MCF 10A (cell line): ENCODE data around the gene WDR49. TPM values are rescaled to one million over a fixed set of nuclear protein-coding genes. Genes with fewer than 3 reads are reported as not detected.

ENCODE experiments used
- BruUV-seq: library from RNA; stranded (reverse); fragments of 400-500 nt; replicated peaks from 2 replicates; lab custom pipeline; 2021; lab: Mats Ljungman, UMichigan
- CTCF ChIA-PET: fragments of 300-600 bp; sonication (Branson Sonifier 250); formaldehyde crosslinking; extraction: SDS; loops from one replicate; lab custom pipeline; 2021; ENCODE audit warnings: antibody characterized with exemption, inconsistent platforms; lab: Yijun Ruan, JAX
- POLR2A ChIA-PET: fragments of 300-600, 350-650 bp; sonication (Branson Sonifier 250); formaldehyde crosslinking; extraction: SDS; loops from one replicate; lab custom pipeline; 2020; ENCODE audit warnings: antibody characterized with exemption, inconsistent platforms; lab: Yijun Ruan, JAX
- DNase-seq: peaks from one replicate; pipeline ENCODE4 v3.0.0-alpha.2; 2018; ENCODE audit not compliant: unreplicated experiment
- H3K27ac Mint-ChIP-seq: one replicate; pipeline ENCODE4 v1.8.0; 2022; ENCODE audit warnings: mild to moderate bottlenecking, low read depth, mixed read lengths; ENCODE audit not compliant: unreplicated experiment
- H3K27me3 Mint-ChIP-seq: one replicate; pipeline ENCODE4 v1.8.0; 2022; ENCODE audit warnings: mixed read lengths; ENCODE audit not compliant: insufficient read depth, unreplicated experiment
- H3K36me3 Mint-ChIP-seq: one replicate; pipeline ENCODE4 v1.8.0; 2022; ENCODE audit warnings: mild to moderate bottlenecking, moderate library complexity, mixed read lengths; ENCODE audit not compliant: insufficient read depth, unreplicated experiment
- H3K4me1 Mint-ChIP-seq: one replicate; pipeline ENCODE4 v1.8.0; 2022; ENCODE audit warnings: mixed read lengths; ENCODE audit not compliant: insufficient read depth, unreplicated experiment
- H3K4me3 Mint-ChIP-seq: one replicate; pipeline ENCODE4 v1.8.0; 2022; ENCODE audit warnings: mild to moderate bottlenecking, moderate library complexity, mixed read lengths; ENCODE audit not compliant: unreplicated experiment
- H3K9me3 Mint-ChIP-seq: one replicate; pipeline ENCODE4 v1.8.0; 2022; ENCODE audit warnings: mixed read lengths; ENCODE audit not compliant: unreplicated experiment
- CTCF ChIP-seq: fragments of 200-600 bp; IDR thresholded peaks from one replicate; pipeline ENCODE4 v1.8.0; 2022; ENCODE audit warnings: antibody characterized with exemption, mild to moderate bottlenecking; ENCODE audit not compliant: unreplicated experiment
- intact Hi-C: fragments of 100-400 bp; cut with micrococcal nuclease; formaldehyde crosslinking; loops from 2 replicates; pipeline ENCODE4 v1.14.1; 2022
- total RNA-seq: library from RNA; stranded (reverse); gene quantifications from 2 replicates; pipeline ENCODE4 v1.2.3, GENCODE V29; 2022

The WDR49 gene
- total RNA-seq, 1 experiment from 2014 or later, result 0.98 TPM

- Mint-ChIP-seq H3K27ac (no peak overlapping the region), H3K36me3 (no peaks in the 10 kb centered on the region), H3K9me3 (no peaks in the 10 kb centered on the region), H3K27me3 (no peaks in the 10 kb centered on the region), H3K4me3 (no peak overlapping the region), H3K4me1 (no peaks in the 10 kb centered on the region)
- BruUV-seq, result no TSS peak
- intact Hi-C loops, result no loop called here
- CTCF ChIA-PET, result no interaction called here
- no peak for TF ChIP-seq CTCF
- POLR2A ChIA-PET, result interaction anchor here (1.0 kb wide), 1 partner anchor 9 kb away, joined by 3 read pairs; no protein-coding TSS in a partner anchor
- DNase-seq, result no peak
These were observed 587 bp downstream of the WDR49 start for GRCh38 chr3:167653155-167653554.

- Mint-ChIP-seq H3K36me3 (no peaks in the 10 kb centered on the region), H3K4me1 (no peaks in the 10 kb centered on the region), H3K27me3 (no peaks in the 10 kb centered on the region), H3K4me3 (no peak overlapping the region), H3K27ac (no peak overlapping the region), H3K9me3 (no peaks in the 10 kb centered on the region)
- no peak for DNase-seq
- BruUV-seq, result no TSS peak
- intact Hi-C loops, result no loop called here
- CTCF ChIA-PET, result interaction anchor here (0.7 kb wide), 1 partner anchor 1756 kb away, joined by 3 read pairs; no protein-coding TSS in a partner anchor
- TF ChIP-seq CTCF, result no peak
- POLR2A ChIA-PET, result no interaction called here
These were observed 1.9 kb downstream of the WDR49 start for GRCh38 chr3:167651826-167652225.

- intact Hi-C loops, result no loop called here
- ChIA-PET CTCF (interaction anchor here (0.7 to 1.7 kb wide), 4 partner anchors 13 to 269 kb away, joined by 3 to 6 read pairs (median 3); no protein-coding TSS in a partner anchor), POLR2A (interaction anchor here (0.5 to 0.7 kb wide), 3 partner anchors 12 to 380 kb away, joined by 3 read pairs; no protein-coding TSS in a partner anchor)
- no peak overlapping the region for H3K4me3 Mint-ChIP-seq
- H3K27ac Mint-ChIP-seq, result no peak overlapping the region
- BruUV-seq, result no TSS peak
- H3K4me1 Mint-ChIP-seq, result no peaks in the 10 kb centered on the region
- H3K27me3 Mint-ChIP-seq, result no peaks in the 10 kb centered on the region
- no peaks in the 10 kb centered on the region for H3K9me3 Mint-ChIP-seq
- TF ChIP-seq CTCF, result no peak
- no peak for DNase-seq
- no peaks in the 10 kb centered on the region for H3K36me3 Mint-ChIP-seq
These were observed 3.3 kb downstream of the WDR49 start for GRCh38 chr3:167650459-167650858.

- DNase-seq, result no peak
- no peaks in the 10 kb centered on the region for H3K36me3 Mint-ChIP-seq
- H3K4me1 Mint-ChIP-seq, result no peaks in the 10 kb centered on the region
- no peak for TF ChIP-seq CTCF
- BruUV-seq, result no TSS peak
- H3K27ac Mint-ChIP-seq, result no peak overlapping the region
- H3K27me3 Mint-ChIP-seq, result no peaks in the 10 kb centered on the region
- ChIA-PET CTCF (interaction anchor here (0.7 to 1.7 kb wide), 3 partner anchors 35 to 269 kb away, joined by 3 to 6 read pairs (median 3); no protein-coding TSS in a partner anchor), POLR2A (interaction anchor here (0.5 to 0.7 kb wide), 2 partner anchors 13 to 37 kb away, joined by 3 read pairs; no protein-coding TSS in a partner anchor)
- intact Hi-C loops, result no loop called here
- H3K9me3 Mint-ChIP-seq, result no peaks in the 10 kb centered on the region
- H3K4me3 Mint-ChIP-seq, result no peak overlapping the region
These were observed 4.0 kb downstream of the WDR49 start for GRCh38 chr3:167649746-167650145.
